ENCODE results near the gene APBA1.

The APBA1 gene

GRCh38 chr9:69468380-69468779 is 203.8 kb downstream of the APBA1 start:
- Mint-ChIP-seq H3K4me1 (no peaks in the 10 kb centered on the region), H3K4me3 (no peak overlapping the region), H3K27me3 (peaks cover 26% of the 10 kb centered on the region), H3K9me3 (no peaks in the 10 kb centered on the region), H3K27ac (ENCODE audit: low read depth) (no peak overlapping the region), H3K36me3 (ENCODE audit: insufficient read depth) (no peaks in the 10 kb centered on the region)
- DNase-seq (ENCODE audit: low spot score in 2 of 2) (no peak), ATAC-seq (replicated peaks; ENCODE audit: extremely low read depth, poor library complexity, severe bottlenecking) (no peak)

GRCh38 chr9:69466151-69466550 is 206.0 kb downstream of the APBA1 start:
- H3K9me3 Mint-ChIP-seq: no peaks in the 10 kb centered on the region
- H3K36me3 Mint-ChIP-seq (ENCODE audit: insufficient read depth): no peaks in the 10 kb centered on the region
- no peaks in the 10 kb centered on the region for H3K4me1 Mint-ChIP-seq
- H3K4me3 Mint-ChIP-seq: no peak overlapping the region
- DNase-seq (ENCODE audit: low spot score in 2 of 2): no peak
- H3K27ac Mint-ChIP-seq (ENCODE audit: low read depth): no peak overlapping the region
- peaks cover 17% of the 10 kb centered on the region for H3K27me3 Mint-ChIP-seq
- ATAC-seq (replicated peaks; ENCODE audit: extremely low read depth, poor library complexity, severe bottlenecking): no peak

- ATAC-seq (replicated peaks; ENCODE audit: extremely low read depth, poor library complexity, severe bottlenecking): no peak
- DNase-seq (ENCODE audit: low spot score in 2 of 2): no peak
- no peaks in the 10 kb centered on the region for H3K4me1 Mint-ChIP-seq
- H3K9me3 Mint-ChIP-seq: no peaks in the 10 kb centered on the region
- H3K36me3 Mint-ChIP-seq (ENCODE audit: insufficient read depth): no peaks in the 10 kb centered on the region
- no peak overlapping the region for H3K4me3 Mint-ChIP-seq
- no peak overlapping the region for H3K27ac Mint-ChIP-seq (ENCODE audit: low read depth)
- peaks cover 17% of the 10 kb centered on the region for H3K27me3 Mint-ChIP-seq
Measured at GRCh38 chr9:69465473-69465872, 206.7 kb downstream of the APBA1 start.

- no peaks in the 10 kb centered on the region for H3K4me1 Mint-ChIP-seq
- ATAC-seq (replicated peaks; ENCODE audit: extremely low read depth, poor library complexity, severe bottlenecking) (no peak), DNase-seq (ENCODE audit: low spot score in 2 of 2) (no peak)
- no peak overlapping the region for H3K27ac Mint-ChIP-seq (ENCODE audit: low read depth)
- no peaks in the 10 kb centered on the region for H3K36me3 Mint-ChIP-seq (ENCODE audit: insufficient read depth)
- H3K9me3 Mint-ChIP-seq: no peaks in the 10 kb centered on the region
- peaks cover 17% of the 10 kb centered on the region for H3K27me3 Mint-ChIP-seq
- no peak overlapping the region for H3K4me3 Mint-ChIP-seq
Measured at GRCh38 chr9:69463497-69464068, 208.6 kb downstream of the APBA1 start.

- no peak for ATAC-seq (replicated peaks; ENCODE audit: extremely low read depth, poor library complexity, severe bottlenecking)
- Mint-ChIP-seq H3K9me3 (no peaks in the 10 kb centered on the region), H3K4me3 (no peak overlapping the region), H3K36me3 (ENCODE audit: insufficient read depth) (no peaks in the 10 kb centered on the region), H3K4me1 (no peaks in the 10 kb centered on the region), H3K27me3 (peaks cover 17% of the 10 kb centered on the region), H3K27ac (ENCODE audit: low read depth) (no peak overlapping the region)
- DNase-seq (ENCODE audit: low spot score in 2 of 2): no peak
Measured at GRCh38 chr9:69462394-69462793, 209.8 kb downstream of the APBA1 start.

GRCh38 chr9:69461103-69461887 is 210.9 kb downstream of the APBA1 start:
- ATAC-seq (replicated peaks; ENCODE audit: extremely low read depth, poor library complexity, severe bottlenecking) (no peak), DNase-seq (ENCODE audit: low spot score in 2 of 2) (no peak)
- H3K36me3 Mint-ChIP-seq (ENCODE audit: insufficient read depth): no peaks in the 10 kb centered on the region
- H3K4me1 Mint-ChIP-seq: no peaks in the 10 kb centered on the region
- no peaks in the 10 kb centered on the region for H3K9me3 Mint-ChIP-seq
- H3K27me3 Mint-ChIP-seq: peaks cover 17% of the 10 kb centered on the region
- H3K4me3 Mint-ChIP-seq: no peak overlapping the region
- no peak overlapping the region for H3K27ac Mint-ChIP-seq (ENCODE audit: low read depth)

- ATAC-seq (replicated peaks; ENCODE audit: extremely low read depth, poor library complexity, severe bottlenecking) (no peak), DNase-seq (ENCODE audit: low spot score in 2 of 2) (no peak)
- Mint-ChIP-seq H3K4me3 (no peak overlapping the region), H3K4me1 (no peaks in the 10 kb centered on the region), H3K27me3 (peaks cover 12% of the 10 kb centered on the region), H3K36me3 (ENCODE audit: insufficient read depth) (no peaks in the 10 kb centered on the region), H3K27ac (ENCODE audit: low read depth) (no peak overlapping the region), H3K9me3 (no peaks in the 10 kb centered on the region)
Measured at GRCh38 chr9:69460012-69460411, 212.2 kb downstream of the APBA1 start.

- Mint-ChIP-seq H3K9me3 (no peaks in the 10 kb centered on the region), H3K4me1 (no peaks in the 10 kb centered on the region), H3K4me3 (no peak overlapping the region), H3K27ac (ENCODE audit: low read depth) (no peak overlapping the region), H3K27me3 (peaks cover 2% of the 10 kb centered on the region), H3K36me3 (ENCODE audit: insufficient read depth) (no peaks in the 10 kb centered on the region)
- no peak for ATAC-seq (replicated peaks; ENCODE audit: extremely low read depth, poor library complexity, severe bottlenecking)
- DNase-seq (ENCODE audit: low spot score in 2 of 2): no peak
Measured at GRCh38 chr9:69458176-69458575, 214.0 kb downstream of the APBA1 start.

GRCh38 chr9:69456201-69456600 is 216.0 kb downstream of the APBA1 start:
- Mint-ChIP-seq H3K4me3 (no peak overlapping the region), H3K27ac (ENCODE audit: low read depth) (no peak overlapping the region), H3K36me3 (ENCODE audit: insufficient read depth) (no peaks in the 10 kb centered on the region), H3K9me3 (no peaks in the 10 kb centered on the region), H3K4me1 (no peaks in the 10 kb centered on the region), H3K27me3 (peaks cover 10% of the 10 kb centered on the region)
- ATAC-seq (replicated peaks; ENCODE audit: extremely low read depth, poor library complexity, severe bottlenecking) (no peak), DNase-seq (ENCODE audit: low spot score in 2 of 2) (no peak)

- no peak overlapping the region for H3K4me3 Mint-ChIP-seq
- H3K9me3 Mint-ChIP-seq: no peaks in the 10 kb centered on the region
- no peaks in the 10 kb centered on the region for H3K4me1 Mint-ChIP-seq
- H3K27me3 Mint-ChIP-seq: peaks cover 13% of the 10 kb centered on the region
- ATAC-seq (replicated peaks; ENCODE audit: extremely low read depth, poor library complexity, severe bottlenecking): no peak
- H3K27ac Mint-ChIP-seq (ENCODE audit: low read depth): no peak overlapping the region
- H3K36me3 Mint-ChIP-seq (ENCODE audit: insufficient read depth): no peaks in the 10 kb centered on the region
- DNase-seq (ENCODE audit: low spot score in 2 of 2): no peak
Measured at GRCh38 chr9:69455311-69455710, 216.9 kb downstream of the APBA1 start.

GRCh38 chr9:69454321-69454720 is 217.8 kb downstream of the APBA1 start:
- no peak for DNase-seq (ENCODE audit: low spot score in 2 of 2)
- no peaks in the 10 kb centered on the region for H3K4me1 Mint-ChIP-seq
- no peak overlapping the region for H3K4me3 Mint-ChIP-seq
- H3K27ac Mint-ChIP-seq (ENCODE audit: low read depth): no peak overlapping the region
- ATAC-seq (replicated peaks; ENCODE audit: extremely low read depth, poor library complexity, severe bottlenecking): no peak
- no peaks in the 10 kb centered on the region for H3K36me3 Mint-ChIP-seq (ENCODE audit: insufficient read depth)
- no peaks in the 10 kb centered on the region for H3K9me3 Mint-ChIP-seq
- H3K27me3 Mint-ChIP-seq: peaks cover 13% of the 10 kb centered on the region

GRCh38 chr9:69453746-69454145 is 218.4 kb downstream of the APBA1 start:
- Mint-ChIP-seq H3K27ac (ENCODE audit: low read depth) (no peak overlapping the region), H3K4me3 (no peak overlapping the region), H3K9me3 (no peaks in the 10 kb centered on the region), H3K36me3 (ENCODE audit: insufficient read depth) (no peaks in the 10 kb centered on the region), H3K4me1 (no peaks in the 10 kb centered on the region), H3K27me3 (peaks cover 13% of the 10 kb centered on the region)
- DNase-seq (ENCODE audit: low spot score in 2 of 2): no peak
- no peak for ATAC-seq (replicated peaks; ENCODE audit: extremely low read depth, poor library complexity, severe bottlenecking)

GRCh38 chr9:69452110-69452782 is 219.9 kb downstream of the APBA1 start:
- Mint-ChIP-seq H3K9me3 (no peaks in the 10 kb centered on the region), H3K27ac (ENCODE audit: low read depth) (no peak overlapping the region), H3K36me3 (ENCODE audit: insufficient read depth) (no peaks in the 10 kb centered on the region), H3K4me3 (no peak overlapping the region), H3K4me1 (no peaks in the 10 kb centered on the region), H3K27me3 (peaks cover 22% of the 10 kb centered on the region)
- ATAC-seq (replicated peaks; ENCODE audit: extremely low read depth, poor library complexity, severe bottlenecking): no peak
- no peak for DNase-seq (ENCODE audit: low spot score in 2 of 2)
